Brain pericyte (primary cell): ENCODE measurements around the gene EML1.

Source experiments
- DNase-seq: peaks from one replicate; pipeline ENCODE4 v3.0.0-alpha.2; 2012; ENCODE audit warnings: low read depth, low spot score

The EML1 gene

DNA sequence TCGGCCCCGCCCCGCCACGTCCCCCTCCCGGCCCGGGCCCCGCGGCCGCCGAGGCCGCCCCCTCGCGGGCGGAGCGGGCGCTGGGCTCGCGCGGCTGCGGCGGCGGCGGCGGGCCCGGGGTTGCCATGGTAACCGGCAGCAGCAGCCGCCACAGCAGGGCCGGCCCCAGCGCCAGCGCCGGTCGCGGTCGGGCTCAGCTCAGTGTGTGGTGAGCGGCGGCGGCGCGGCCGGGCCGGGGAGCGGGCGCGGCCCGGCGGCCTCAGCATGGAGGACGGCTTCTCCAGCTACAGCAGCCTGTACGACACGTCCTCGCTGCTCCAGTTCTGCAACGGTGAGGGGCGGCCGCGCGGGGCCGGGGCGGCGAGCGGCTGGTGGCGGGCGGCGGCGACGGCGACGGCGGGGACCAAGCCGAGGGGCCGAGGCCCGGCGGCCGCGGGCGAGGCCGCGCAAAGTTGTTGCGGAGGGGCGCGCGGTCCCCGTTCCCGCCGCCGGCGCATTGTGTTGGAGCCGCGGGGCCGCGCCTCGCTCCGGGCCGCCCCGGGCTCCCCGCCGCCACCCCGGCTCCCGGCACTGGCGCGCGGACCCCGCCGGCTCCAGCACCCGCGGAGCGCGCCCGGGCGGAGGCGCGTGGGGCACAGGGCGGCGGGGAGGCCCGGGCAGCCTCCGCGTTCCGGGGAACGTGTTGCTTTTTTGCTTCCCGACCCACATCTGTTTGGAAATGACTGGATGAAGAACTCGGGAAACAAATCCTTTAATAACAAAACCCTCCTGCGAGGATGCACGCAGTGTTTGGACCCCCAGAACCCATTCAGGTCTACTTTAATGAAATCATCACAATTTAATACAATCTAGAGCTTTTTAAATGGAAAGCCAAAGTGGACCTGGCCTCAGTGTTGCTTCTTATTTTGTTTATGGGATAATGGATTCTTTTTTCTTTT lies at the start of gene EML1:
Gene EML1 (plus strand): TSS at position 201 of the 938 bp plus-strand sequence. CDS start 64 bp downstream, at position 265.
- DNase-seq = no peak

DNA sequence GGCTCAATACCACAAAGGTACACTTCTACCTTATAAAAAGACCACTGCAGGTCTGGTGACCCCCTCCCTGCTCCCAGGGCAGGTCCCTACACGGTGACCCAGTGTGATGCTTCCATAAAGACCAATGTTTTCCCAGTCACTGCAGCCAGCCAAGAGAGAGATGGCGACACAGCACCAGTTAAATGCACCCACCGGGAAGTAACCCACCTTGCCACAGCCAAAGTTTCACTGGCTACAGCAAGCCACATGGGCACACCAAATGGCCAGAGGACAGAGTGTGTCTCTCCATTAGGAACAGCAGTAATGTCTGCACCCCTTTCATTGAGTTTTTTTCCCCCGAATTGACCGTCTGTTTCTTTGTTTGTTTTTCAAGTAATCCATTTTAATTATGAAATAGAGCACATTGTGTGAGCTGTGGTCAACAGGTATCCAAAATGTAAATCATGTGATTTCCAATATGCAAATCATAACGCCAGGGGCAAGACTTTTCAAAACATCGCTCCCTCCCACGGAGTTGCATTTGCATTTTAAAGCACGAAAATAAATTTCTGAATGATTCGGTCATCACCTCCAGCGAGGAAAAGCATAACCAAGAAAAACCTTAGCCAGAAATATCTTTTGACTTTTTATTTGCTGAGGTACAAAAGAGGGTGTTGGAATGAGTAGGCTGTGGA lies 48.9 kb upstream of the EML1 start:
- DNase-seq = no peak

- DNase-seq = no peak
Observed at GRCh38 chr14:99744873-99745224, 48.4 kb upstream of the EML1 start.

DNA sequence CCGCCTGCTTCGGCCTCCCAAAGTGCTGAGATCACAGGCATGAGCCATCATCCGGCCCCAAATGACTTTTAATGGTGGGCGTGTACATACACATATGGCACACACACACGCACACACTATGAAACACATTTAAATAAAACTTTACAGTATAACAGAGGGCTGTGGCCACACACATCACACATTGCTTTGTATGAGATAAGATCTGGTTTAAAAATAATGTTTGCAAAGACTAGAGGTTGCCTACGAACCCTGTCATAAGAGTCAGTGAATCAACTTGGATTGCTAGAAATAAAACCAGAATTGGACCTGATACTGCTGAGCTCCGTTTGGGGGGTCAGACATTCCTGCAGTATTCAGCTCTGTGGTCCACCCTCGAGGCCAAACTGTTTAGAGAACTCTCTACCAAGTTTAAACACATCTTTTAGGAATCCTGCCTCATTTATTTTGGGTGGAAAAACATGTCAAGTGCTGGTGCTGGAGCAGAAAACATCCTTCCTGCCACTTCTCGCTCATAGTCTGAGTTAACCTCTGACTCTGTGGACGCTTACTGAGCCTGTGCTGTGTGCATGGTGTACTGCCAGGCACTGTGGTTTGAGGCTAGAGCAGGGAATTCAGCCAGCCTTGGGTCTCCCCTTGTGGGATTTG lies 47.8 kb upstream of the EML1 start:
- DNase-seq = no peak

DNA sequence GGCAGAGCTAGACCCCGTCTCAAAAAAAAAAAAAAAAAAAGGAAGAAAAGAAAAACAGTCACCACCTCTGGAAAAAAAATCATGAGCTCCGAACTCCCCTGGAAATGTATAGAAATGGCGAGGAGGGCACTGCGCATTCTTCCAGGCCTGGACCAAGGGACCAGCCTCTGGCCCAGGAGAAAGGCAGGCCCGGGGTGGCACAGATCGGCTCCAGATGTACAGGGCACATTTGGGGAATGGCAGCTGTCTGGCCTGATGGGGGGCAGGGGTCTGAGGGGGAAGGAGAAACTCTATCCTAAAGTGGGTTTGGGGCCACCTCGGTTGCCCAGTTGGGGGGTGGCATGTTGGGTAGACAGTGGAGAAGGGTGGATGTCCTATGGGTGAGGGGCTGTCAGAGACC lies 46.0 kb upstream of the EML1 start:
- no peak for DNase-seq

DNA sequence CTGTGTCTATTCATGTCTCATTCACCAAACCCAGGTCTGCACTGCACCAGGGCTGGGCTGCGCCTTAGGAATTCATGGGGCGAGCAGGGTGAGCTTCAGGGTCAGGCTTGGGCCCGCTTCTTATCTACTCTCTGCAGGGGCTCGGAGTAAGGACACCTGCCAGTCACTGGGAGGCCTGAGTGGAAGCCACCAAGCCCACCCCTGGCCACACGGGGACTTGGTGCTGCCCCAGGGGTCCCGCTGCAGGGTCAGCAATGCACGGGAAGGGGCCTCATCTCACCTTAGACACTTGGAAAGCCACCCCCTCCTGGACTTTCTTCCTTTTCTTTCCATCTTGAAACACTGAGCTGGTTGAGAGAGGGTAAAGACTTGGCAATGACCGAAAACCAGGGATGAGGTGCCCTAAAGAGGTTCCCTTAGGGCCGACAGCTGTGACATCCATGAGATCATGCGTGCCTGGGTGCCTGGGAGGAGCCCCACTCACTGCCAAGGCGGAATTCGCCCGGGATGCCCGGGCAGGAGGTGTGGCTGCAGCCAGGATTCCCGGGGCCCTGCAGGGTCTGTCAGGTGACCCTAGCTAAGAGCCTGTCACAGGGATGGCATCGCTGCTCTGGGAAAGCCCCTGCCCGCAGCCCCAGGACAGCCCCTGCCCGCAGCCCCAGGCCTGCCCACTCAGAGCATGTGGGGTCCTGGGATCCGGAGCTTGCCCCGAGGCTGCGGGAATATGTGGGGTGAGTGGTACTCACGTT lies 45.5 kb upstream of the EML1 start:
- no peak for DNase-seq

GRCh38 chr14:99748529-99748928 lies 44.7 kb upstream of the EML1 start:
- DNase-seq = no peak

- no peak for DNase-seq
Observed at GRCh38 chr14:99749142-99749541, 44.1 kb upstream of the EML1 start.

GRCh38 chr14:99749763-99750715 lies 43.2 kb upstream of the EML1 start:
- no peak for DNase-seq

GRCh38 chr14:99750746-99751450 lies 42.3 kb upstream of the EML1 start:
- no peak for DNase-seq

DNA sequence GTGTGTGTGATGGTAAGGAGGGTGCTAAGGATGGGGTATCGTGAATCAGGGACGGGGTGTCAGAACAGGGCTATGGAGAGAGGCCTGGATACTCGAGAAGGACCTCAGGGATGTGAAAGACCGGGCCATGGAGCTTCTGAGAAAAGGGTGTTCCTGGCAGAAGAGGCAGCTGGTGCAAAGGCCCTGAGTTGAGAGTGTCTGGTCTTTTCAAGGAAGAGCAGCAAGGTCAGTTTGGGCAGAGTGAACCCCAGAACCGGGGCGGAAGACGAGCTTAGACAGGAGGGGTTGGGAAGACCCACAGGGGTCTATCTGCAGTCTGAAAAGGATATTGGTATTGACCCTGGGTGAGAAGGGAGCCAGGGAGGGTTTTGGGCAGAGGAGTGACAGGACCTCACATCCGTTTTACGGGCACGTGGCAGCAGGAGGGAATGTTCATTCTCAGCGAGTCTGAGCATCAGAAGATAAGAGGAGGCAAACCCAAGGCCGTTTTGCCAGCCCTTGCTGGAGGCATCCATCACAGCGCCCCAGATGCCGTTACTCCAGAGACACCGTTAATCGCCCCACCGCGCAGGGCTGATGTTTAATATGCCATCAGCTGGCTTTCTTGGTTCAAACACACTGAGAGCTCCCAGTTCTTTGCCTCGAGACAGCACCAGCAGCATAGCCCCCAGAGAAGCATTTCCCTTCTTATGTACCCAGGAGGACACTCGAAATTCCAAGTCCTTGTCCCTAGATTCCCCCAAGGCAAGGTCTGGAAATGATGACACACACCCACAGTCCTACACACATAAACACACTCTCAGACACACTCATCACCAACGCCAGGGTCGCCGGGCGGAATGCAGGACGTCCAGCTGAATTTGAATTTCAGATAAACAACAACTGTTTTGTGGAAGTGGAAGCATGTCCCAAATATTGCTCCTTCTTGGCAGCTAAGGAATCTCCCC lies 41.4 kb upstream of the EML1 start:
- no peak for DNase-seq

GRCh38 chr14:99752486-99753121 lies 40.6 kb upstream of the EML1 start:
- DNase-seq = no peak

DNA sequence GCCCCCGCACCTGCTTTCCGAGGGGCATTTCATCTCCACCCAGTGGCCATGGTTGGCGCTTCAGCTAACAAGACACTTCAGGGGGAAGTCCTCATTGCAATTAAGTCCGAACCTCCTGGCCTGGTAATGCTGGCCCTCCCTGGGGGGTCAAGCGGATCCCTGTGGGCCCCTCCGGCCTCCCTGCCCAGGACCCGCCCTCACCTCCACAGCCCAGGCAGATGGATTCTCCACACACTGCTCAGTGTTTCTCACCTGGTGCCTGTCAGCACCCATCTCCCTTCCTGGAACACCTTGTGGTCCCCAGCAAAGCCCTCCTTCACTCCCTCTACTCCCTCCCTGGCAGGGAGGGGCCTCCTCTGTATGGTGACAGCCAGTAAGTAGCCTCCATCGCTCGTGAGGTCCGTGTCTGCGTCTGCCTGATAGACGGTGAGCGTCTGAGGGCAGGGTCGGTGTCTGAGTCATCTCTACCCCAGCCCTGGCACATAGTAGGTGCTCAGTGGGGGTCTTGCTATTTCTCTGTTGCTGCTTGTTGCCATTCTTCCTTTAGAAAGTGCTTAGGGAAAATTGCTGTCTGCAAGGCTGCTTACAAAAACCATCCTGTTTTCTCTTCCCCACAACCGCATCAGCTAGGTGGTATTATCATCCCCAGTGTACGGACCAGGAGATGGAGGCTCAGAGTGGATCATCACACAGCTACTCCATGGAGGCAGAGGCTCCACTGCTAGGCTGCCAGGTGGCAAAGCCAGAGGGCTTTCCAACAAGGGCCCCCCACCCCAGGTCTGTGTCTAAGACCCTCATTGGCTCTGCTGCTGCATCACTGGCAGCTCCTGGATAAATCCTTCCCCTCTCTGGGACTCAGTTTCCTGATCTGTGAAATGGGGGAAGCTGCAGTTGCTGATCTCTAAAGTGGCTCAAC lies 39.7 kb upstream of the EML1 start:
- no peak for DNase-seq

DNA sequence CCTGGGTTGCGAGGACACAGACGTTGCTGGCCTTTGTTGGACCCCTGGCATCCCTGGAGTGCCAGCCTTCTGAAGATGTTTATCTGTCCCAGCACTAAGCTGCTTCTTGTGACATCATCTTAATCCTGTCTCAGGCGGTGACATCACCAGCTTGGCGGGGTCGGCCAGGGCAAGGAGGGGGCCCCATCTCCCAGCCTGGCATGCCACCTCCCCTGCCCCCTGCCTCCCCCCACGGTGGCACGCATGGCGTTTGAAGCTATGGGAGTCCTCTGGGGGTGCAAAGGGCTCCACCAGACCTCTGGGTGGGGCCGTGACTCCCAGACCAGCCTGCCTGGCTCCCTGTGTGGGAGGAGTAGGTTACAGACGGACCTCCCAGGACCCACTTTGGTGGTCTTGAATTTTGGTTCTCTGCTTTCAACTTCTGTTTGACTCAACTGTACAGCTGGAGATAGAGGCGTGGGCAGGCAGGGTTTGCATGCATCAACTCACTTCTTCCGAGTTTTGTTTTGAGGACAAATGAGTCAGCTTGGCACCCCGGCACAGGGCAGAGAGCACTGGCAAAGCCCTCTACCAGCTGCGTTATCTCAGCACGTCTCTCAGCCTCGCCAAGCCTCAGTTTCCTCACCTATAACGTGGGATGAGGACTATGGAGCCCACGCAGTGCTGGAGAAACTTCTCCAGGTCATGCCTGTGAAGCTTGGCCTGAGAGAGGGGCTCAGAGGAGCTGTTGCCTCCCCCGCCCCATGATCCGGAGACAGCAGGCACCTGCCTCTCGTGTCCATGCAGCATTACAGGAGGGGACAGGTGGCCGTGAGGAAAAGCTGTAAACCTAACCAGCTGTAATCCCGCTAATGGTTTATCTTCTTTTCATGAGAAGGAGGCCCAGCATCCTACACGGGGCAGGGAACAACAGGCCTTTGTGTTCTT lies 38.8 kb upstream of the EML1 start:
- DNase-seq = no peak

GRCh38 chr14:99755068-99755405 lies 38.2 kb upstream of the EML1 start:
- DNase-seq = no peak
